Forelimb muscle (tissue), 1 donor: Measurements from ENCODE around the gene MAP3K12. TPM values are rescaled to one million over a fixed set of nuclear protein-coding genes. Genes with fewer than 3 reads are reported as not detected.
"Not testable (repeated sequence)": the region's sequence is repeated elsewhere in the genome, so short reads cannot be mapped to it uniquely, and the experiment has no call there.

Source experiments
- DNase-seq: peaks from one replicate; pipeline ENCODE4 v3.0.0-alpha.2; 2013; ENCODE audit warnings: low read depth
- polyA plus RNA-seq: library from polyadenylated mRNA; unstranded; fragments of 120-200 nt; gene quantifications from one replicate; pipeline ENCODE4 v1.2.1, GENCODE V29; 2013; ENCODE audit not compliant: insufficient read length

MAP3K12 gene
- polyA plus RNA-seq, 1 donor = 14.3 TPM

DNA sequence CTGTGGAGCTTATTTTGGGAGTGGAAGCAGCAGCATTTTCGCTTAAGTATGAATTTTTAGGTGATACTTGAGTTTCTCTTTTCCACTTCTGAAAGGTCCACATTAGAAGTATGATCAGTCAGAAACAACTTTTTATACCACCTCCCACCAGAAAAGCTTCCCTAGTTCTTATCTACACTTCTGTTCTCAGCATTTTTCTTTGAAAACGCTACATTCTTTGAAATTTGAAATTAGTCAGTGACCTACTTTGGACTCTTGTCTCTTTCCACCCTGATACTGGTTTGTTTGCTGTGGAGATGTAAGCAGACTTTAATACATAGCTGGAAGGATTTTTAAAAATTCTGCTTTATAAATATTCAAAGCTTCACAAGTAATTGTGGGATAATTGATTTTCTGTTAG is 25.2 kb downstream of the MAP3K12 start:
- DNase-seq = no peak

DNA sequence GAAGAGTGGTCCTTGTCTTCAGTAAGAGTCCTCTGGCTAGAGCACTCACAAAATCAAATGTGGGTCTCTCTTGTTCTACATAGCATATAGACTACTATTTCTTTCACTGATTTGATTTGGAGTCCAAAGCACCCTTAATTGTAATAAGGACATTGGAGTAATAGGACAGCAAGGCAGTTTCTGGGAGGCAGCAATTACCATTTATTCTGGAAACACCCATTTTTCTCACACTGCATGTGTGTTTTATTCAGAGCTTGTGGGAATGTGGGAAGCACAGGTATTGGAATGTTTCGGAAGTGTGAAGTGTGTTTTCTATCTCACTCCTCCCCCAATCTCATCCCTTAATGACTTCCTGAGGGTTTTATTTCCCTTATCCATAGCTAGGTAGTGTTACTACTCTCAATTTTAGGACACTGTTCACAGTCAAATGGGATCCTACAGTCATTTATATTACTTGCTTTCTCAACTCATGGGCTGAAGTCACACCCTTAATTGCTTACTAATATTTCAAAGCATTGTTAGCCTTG is 27.1 kb downstream of the MAP3K12 start:
- no peak for DNase-seq

DNA sequence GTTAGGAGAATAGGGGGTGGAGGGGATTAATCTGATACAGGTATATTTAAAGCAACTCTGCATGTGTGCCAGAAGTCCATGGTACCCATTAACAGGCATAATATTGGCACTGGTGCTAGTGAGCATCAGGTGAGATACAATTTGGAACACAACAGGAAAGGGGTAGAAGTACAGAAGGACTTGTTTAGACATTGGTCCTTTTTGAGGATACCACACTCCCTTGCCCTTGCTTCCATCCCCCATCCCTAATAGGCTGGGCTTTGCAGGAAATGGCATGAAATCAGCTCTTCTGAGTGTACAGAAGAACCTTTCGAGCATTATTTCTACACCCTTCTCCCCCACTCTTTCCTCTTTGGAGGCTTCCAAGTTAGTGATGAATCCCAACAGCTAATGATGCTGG is 31.0 kb downstream of the MAP3K12 start:
- DNase-seq = no peak

DNA sequence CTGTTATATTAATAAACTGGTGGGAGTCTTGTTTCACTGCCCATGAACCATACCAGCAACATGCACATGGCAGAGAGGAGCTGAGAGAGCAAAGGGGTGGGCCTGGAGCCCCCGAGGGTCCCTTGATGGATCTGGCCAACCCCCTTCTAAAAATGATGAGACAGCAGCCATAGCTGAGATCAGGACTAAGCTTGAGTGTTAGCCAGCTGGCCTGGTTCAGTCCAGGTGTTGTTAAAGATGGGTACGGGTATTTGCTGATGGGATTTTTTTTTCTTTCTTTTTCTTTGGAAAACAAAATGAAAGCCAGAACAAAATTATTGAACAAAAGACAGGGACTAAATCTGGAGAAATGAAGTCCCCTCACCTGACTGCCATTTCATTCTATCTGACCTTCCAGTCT is 31.4 kb downstream of the MAP3K12 start:
- no peak for DNase-seq

DNA sequence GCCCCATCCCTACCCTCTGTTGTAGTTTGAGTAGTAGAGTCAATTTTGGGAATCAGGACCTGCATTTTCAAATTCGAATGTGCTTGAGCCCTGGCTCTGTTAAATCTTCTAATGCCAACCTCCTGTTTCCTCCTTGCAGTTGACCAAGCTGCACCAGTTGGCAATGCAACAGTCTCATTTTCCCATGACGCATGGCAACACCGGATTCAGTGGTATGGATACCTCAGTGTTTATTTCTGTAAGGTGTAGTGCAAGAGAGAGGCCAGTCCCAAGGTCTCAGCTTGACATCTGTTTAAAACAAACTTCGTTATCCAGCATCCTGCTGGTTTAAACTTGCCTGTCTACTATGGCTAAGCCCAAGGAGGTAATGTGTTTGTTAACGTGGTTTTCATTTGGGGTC is 32.2 kb downstream of the MAP3K12 start:
- no peak for DNase-seq

DNA sequence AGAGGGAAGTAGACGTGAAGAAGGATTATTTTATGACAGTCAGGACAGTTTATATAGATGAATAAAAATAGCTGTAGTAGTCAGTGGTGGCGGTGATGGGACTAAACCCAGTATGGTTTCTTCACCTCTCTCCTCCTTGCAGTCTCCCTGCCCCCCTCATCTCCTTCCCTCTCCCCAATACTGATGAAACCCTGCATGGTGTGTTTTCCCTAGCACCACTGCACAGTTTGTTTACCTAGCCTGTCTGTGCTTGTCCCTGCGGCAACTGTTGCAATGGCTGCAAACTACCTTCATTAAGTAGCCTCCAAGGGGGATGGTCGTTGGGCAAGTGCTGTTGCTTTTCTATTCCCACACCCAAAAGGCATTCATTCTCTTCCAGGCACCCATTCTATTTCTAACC is 32.6 kb downstream of the MAP3K12 start:
- DNase-seq = no peak

DNA sequence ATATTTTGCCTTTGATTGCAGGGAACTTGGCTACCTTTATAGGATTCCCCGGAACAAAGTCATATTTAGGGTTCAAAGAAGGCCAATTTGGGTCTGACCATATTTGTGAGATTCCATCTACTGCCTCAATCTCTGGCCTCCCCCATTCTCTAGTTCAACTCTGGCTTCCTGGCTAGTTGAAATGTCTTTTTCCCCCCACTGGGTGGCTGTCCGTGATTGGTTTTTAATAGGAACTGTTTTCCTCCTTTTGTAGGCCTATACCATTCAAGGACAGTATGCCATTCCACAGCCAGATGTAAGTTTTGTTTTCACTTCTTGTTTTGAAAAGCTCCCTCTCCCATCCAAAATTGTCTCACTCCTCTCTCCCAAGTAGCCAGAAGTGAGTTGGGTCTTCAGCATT is 33.6 kb downstream of the MAP3K12 start:
- DNase-seq = no peak

DNA sequence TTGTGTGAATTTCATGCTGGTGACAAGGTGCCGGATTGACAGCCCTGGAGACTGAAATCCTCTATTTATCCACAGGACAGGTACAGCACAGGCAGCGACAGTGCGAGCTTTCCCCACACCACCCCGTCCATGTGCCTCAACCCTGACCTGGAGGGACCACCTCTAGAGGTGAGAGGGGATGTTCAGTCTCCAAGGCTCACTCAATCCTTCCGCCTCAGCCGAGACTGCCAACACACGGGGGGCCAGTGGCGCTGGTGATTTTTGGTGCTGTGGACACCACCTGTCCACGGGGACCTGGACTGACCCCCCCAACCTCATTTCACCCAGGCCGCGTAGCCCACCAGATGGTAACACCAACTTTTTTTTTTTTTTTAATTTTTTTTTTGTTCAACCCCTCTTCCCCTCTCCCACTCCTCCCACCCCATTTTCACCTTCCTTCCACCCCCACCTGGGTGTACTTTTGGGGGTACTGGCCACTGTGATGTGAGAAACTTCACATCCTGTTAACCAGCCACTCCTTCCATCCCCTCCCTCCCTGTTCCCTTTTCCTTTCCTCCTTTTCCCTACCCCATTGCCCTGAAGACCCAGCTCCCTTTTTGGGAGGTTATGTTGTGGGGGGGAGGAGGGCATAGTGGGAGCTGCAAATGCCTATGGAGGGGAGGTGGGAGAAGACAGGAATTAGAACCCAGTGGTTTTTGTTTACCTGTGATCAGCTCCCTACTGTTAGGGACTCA is 34.4 kb downstream of the MAP3K12 start:
- DNase-seq = no peak

DNA sequence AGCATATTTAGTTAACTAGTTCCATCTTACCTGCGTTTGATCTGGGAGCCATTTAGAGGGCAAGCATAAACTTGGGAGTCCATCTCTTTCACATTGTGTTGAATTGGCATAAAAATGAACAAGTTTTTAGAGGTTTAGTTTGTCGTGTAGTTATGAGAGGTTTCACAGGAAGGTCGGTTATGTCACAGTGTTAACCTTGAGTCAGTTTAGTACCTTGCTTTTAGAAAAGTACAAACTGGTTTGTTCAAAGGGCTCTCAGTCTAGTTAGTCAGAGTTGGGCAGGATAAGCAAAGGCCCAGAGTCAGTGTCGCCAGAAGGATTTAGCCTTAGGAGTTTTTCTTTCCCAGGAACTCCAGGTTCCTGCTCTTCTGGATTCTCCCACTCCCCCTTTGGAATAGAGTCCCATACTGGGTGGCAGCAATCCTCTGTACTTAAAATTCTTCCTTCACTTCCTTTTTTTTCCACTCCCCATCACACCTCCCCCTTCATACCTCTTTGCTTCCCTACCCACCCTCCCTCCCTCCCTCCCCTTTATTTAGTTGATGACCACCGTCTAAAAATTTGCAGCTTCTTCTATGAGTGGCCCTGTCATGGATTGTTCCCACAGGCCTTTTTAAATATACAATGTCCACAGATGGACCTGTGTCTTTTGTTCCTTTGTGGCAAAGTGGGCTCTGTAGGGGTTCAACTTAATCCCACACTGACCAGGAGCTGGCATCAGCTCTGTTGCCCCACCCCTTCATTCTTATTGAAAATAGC is 35.3 kb downstream of the MAP3K12 start:
- no peak for DNase-seq

DNA sequence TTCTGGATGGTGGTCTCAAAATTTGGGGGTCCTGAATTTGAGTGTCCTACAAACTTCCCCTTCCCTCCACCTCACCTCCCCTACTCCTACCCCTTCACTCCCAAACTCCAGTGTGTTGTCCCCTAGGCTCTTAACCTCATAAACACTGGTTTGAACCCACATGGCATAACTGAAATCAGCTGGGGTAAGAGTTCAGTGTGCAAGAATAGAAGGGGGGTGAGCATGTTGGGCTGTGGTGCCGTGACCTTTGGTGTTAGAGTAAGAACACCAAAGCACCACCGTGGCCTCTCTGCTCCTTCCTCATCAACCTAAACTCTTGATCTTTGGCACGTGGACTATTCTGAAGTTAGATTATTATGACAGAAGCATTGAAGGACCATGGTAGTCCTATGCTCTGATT is 36.3 kb downstream of the MAP3K12 start:
- DNase-seq = no peak

DNA sequence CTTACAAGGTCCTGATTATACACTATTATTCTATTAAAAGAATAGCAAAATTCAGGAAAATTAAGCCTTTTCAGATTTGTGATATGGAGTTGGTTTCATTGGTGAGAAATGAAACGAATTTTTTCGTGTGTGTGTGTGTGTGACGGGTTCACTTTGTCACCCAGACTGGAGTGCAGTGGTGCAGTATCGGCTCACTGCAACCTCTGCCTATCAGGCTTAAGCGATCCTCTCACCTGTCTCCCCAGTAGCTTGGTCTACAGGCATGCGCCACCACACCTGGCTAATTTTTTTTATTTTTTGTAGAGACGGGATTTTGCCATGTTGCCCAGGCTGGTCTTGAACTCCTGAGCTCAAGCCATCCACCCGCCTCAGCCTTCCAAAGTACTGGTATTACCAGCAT is 37.7 kb downstream of the MAP3K12 start:
- DNase-seq = no peak

DNA sequence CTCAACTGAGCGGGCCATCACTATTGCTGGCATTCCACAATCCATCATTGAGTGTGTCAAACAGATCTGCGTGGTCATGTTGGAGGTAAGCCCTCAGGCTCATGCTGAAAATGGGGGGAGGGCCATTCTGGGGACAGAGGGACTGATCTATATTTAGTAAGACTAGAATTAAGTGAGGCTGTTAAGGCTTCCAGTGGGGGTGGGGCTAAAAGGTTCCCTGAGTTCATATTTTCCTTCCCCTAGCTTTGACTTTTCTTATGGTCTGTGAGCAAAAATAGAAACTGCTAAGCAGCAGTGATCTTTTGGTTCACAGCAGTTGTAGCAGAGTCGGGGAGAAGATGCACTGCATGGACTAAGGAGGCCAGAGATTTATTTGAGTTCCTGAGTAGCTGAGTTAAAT is 38.2 kb downstream of the MAP3K12 start:
- no peak for DNase-seq

DNA sequence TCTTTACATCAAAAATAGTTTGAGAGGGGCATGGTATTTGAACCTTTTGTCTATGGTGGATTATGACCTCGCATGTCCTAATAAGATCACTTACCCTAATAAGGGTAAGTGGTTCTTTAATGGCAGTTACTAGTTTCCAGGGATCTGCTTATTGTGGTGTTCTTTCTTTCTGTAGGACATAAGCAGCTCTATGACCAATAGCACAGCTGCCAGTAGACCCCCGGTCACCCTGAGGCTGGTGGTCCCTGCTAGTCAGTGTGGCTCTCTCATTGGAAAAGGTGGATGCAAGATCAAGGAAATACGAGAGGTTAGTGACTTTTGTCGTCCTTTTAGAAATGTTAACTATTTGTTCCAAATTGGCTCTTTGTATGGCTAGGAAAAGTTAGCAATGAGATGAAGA is 40.2 kb downstream of the MAP3K12 start:
- no peak for DNase-seq

DNA sequence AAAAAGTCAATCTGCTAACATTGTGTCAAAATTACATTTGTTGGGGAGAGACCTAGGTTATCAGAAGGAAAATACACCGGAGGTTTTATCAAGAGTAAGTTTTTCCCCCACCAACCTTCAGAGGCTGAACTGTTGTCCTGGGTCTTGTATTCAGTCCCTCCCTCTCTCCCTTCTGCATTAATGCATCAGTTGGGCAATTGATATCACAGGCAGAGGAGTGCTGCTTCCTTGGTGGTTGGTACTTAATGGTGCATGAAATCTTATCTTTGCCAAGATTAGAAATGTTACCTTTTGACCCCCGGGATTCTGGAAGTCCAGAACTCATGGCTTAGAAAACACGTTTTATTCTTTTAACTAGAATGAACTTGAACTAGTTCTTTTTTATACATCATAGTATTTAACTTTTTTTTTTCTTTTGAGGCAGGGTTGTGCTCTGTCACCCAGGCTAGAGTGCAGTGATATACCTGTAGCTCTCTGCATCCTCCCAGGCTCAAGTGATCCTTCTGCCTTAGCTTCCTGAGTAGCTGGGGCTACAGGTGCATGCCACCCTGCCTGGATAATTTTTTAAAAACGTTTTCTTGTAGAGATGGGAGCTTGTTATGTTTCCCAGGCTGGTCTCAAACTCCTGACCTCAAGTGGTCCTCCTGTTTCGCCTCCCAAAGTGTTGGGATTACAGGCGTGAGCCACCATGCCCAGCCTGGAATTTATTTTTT is 42.4 kb downstream of the MAP3K12 start:
- no peak for DNase-seq

DNA sequence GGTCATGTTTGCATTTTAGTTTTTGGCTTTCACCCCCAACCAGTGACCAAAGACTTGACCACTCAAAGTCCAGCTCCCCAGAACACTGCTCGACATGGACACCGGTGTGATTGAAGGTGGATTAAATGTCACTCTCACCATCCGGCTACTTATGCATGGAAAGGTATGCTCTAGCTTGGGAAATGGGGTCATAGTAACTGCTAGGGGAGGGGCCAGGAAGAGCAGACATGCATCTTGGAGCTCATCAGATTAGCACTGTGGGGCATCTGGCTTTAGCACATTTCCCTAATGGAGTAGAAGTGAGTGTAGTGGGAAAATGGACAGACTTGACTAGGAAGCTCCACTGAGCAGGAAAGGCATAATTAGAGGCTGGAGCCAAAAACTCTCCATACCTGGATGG is 44.6 kb downstream of the MAP3K12 start:
- DNase-seq = no peak

DNA sequence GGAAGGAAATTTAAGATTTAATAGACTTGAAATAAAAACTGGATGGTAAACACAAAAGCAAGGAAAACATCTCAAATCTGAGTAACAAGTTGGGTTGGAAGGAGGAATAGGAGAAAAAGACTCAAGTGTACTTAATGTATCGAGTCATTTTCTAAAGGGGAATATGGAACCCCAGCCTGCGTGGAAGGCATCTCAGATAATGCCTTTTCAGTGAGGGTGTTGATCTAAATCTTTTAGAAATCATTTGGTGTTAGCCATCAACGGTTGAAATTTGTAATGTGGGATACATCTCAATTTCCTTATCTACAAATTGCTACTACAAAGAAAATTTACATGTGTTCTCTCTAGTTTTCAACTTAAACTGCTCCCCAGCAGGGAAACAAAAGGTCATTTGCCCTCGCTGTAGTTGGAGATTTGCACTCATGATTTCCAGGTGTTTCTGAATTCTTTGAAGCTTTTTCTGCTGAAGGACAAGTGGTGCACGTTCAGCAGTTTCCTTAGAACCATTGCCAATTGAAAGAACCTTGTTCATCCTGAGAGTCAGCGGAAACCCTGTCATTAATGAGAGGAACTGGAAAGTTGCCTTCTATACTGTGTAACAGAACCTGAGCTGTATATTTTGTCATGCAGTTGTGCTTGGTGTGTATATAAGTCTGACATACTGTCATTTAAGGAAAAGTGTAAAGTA is 45.2 kb downstream of the MAP3K12 start:
- DNase-seq = no peak

DNA sequence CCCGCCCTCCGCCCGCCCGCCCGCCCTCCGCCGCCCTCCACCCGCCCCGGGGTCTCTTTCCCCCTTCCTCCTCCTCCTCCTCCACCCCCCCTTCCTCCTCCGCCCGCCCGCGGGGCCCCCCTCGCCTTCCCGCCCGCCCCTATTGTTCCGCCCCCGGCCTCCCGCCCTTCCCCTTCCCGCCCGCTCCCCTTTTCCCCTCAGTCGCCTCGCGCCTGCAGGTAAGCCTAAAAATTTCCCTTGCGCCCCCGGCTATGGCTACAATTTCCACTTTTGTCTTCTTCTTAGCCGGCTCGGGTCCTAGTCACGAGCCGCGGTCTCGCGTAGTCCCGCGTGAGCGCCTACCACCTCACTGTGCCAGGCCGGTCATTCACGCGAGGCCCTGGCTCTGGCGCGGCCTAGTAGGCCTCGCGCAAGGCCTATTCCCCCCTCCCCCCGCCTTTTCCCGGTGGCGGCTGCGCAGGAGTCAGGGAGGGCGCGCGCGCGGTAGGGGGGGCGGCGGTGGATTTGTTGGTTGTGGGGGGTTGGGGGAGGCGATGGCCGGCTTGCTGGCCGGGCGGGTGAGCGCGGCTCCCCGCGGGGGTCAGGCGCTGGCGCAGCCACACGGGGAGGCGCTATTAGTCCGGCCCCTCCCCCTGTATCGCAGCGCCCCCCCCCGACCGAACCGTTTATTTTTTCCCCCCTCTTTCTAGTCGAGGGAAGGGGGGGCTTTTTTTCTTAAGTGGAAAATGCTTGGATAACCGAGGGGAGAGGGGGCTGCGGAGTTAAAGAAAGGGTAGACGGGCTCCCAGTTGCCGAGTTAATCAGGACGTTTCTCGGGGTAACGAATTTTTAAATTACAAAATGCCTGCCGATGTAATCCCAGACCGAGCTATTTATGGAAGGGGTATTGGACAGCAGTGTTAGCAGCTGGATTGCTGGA is 46.8 kb downstream of the MAP3K12 start:
- DNase-seq = peak; percentile 40

DNA sequence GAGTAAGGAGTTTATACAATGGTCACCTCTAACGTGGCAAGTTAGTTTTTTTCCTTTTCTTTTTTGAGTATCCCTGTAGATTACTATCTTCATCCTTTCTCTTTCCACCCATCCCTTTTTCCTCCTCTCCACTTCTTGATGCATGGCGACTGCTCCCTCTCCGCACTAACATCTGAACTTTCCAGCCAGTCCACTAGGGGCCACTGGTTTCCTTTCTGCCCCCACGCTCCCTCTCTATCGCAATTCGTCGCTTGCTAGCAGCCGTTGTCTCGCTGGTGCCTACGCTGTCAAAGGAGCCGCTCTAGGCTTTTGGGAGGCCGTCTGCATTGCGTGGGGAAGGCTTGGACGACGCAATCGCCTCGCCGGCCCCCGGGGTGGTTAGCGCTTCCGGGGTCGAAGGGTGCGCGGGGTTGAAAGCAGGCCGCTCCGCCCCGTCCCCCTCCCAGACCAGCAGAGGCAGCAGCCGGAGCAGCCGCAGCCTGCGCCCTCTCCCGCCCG is 47.5 kb downstream of the MAP3K12 start, which contains the start of gene PCBP2:
Gene PCBP2, plus strand, starts transcription at position 442 of the 498 bp plus-strand sequence. CDS start 2,699 bp downstream, outside the sequence.
- DNase-seq = peak; percentile 97

DNA sequence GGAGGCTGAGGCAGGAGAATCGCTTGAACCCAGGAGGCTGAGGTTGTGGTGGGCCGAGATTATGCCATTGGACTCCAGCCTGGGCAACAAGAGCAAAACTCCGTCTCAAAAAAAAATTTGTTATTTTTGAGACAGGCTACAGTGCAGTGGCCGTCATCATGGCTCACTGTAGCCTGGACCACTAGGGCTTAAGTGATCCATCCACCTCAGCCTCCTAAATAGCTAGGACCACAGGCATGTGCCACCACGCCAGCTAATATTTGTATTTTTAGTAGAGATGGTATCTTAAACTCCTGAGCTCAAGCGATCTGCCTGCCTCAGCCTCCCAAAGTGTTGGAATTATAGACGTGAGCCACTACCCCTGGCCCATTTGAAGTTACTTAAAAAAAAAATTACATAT is 48.3 kb downstream of the MAP3K12 start:
- DNase-seq = no peak

DNA sequence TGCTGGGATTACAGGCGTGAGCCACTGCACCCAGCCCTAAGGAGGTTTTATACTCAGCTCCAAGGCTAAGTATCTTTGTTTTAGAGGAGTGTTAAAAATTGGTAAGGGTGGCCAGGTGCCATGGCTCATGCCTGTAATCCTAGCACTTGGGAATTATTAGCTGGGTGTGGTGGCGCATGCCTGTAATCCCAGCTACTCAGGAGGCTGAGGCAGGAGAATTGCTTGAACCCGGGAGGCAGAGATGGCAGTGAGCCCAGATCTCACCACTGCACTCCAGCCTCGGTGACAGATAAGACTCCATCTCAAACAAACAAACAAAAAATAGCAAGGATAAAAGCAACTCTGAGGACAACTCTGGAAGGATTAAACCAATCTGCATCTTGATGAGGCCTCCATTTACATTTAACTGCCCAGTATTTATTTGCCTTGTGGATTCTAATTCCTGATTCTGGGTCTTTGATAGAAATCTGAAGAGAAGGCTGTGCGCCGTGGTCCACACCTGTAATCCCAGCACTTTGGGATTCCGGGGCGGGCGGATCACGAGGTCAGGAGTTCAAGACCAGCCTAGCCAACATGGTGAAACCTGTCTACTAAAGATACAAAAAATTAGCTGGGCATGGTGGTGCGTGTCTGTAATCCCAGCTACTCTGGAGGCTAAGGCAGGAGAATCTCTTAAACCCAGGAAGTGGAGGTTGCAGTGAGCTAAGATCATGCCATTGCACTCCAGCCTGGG is 54.5 kb downstream of the MAP3K12 start:
- not testable (repeated sequence) for DNase-seq
